COLO829 (cell line): ENCODE results near the gene LARGE2.
A peak's percentile ranks its signal among the peaks of the same experiment; 100 is the strongest.
"Not testable (repeated sequence)": the region's sequence is repeated elsewhere in the genome, so short reads cannot be mapped to it uniquely, and the experiment has no call there.

Experiments used
- DNase-seq: peaks from one replicate; pipeline ENCODE4 v3.0.0; 2012; ENCODE audit warnings: low spot score

LARGE2 gene

DNA sequence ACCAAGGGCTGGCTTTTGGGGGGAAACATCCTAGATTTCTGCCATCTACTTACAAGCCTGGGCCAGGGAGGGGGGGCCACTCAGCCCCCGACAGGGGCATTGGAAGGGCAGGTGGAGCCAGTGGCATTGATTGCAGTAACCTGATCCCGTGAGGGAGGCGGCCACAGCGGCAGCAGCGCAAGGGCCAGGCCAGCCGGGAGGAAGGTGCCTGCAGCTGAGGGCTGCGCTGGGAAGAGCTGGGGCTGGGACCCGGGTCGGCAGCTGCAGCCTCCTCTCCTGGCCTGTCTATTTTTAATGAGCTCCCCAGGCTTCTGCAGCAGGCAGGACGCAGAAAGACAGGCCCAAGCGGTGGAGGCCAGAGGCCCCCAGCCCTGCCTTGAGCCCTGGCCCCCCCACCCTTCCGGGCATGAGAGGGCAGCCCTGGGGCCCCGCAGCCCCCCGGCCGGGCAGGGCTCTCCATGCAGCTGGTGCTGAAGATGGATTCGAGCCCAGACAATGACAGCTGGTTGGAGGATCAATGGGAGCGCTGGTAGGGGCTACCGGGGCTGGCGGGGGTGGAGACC, 26.0 kb upstream of the LARGE2 start:
- DNase-seq = no peak

DNA sequence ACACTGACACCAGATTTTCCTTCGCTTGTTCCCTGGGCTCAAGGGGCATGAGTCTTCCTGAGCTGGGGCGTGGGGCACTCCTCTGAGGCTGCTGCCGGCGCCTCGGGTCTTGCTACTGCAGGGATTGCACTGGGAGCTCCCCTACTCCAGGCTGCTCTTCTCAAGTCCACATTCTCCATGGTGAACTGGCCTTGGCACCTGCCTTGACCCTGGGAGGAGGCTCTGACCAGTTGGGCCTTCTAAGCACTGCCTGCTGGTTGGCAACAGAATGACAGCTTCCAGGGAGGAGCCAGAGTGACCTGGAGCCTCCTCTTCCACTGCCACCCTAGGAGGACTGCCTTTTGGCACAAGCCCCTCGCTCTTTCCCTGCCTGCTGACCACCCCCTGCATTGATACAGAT, 24.9 kb upstream of the LARGE2 start:
- DNase-seq = no peak

DNA sequence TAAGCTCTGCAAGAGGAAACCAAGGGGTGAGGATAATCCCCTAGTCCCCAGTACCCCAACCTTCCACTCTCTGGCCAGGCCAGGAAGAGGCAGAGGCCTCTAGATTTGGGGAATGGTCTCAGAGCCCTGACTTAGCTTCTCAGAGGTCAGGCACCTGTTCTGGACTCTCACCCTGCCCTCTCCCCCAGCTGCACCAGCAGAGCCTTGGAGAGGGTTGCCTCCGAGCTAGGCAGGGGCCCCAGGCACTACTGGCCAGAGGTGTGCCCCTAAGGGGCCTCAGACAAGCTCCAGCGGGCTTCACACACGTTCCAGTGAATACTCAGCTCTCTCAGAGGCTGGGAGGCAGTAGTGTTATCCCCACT, 23.4 kb upstream of the LARGE2 start:
- no peak for DNase-seq

GRCh38 chr11:45899448-45900174, 22.8 kb upstream of the LARGE2 start:
- peak; percentile 54 for DNase-seq

DNA sequence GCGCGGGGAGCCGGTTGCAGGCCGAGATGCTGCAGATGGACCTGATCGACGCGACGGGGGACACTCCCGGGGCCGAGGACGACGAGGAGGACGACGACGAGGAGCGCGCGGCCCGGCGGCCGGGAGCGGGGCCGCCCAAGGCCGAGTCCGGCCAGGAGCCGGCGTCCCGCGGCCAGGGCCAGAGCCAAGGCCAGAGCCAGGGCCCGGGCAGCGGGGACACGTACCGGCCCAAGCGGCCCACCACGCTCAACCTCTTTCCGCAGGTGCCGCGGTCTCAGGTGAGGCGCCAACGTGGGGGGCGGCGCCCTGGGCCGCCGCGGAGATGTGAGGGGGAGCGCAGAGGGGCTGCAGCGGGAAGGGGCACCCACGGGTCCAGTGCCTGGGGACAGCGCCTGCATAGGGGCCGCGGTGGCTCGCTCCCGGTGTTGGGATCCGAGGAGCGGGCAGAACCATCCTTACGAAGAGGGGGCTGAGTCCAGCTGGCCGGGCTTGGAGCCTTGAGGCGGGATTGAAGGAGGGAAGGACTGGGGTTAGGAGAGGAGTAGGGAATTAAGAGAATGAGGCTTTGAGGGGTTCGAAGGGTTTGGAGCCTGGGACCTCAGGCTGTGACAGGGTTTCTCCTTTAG, 22.2 kb upstream of the LARGE2 start:
- DNase-seq = not testable (repeated sequence)

DNA sequence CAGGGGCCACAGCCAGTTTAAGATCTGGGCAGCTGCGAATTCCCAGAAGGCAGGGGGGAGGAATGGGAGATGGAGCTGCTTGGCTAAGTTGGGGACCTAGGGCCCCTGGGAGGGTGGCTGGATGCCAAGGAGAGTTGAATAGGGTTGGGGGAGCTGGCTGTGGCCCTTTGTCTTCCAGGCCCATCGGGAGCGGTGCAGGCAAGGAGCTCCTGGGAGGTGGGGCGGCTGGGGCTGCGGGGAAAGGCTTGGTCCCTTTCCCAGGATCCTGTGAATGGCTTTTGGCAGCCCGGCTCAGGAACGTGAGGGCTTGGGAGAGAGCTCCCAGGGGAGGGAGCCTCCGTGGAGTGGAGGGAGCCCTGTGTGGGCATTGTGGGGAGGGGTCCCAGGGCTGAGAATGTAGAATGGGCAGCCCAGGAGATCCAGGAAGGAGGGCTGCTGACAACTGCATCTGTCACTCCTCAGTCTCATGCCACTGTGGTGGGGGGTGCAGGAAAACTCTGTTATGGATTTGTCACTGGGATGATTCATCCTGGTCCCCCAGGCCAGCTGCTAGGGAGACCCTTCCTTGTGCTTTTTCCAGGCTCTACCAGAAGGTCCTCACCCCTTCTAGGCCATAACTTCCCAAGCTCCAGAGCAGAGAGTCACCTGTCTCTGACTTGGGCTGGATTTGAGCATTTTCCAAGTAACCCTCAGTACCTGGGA, 21.4 kb upstream of the LARGE2 start:
- no peak for DNase-seq

- no peak for DNase-seq
These were observed 20.8 kb upstream of the LARGE2 start for GRCh38 chr11:45901626-45902025.

- DNase-seq = no peak
These were observed 19.7 kb upstream of the LARGE2 start for GRCh38 chr11:45902452-45903380.

DNA sequence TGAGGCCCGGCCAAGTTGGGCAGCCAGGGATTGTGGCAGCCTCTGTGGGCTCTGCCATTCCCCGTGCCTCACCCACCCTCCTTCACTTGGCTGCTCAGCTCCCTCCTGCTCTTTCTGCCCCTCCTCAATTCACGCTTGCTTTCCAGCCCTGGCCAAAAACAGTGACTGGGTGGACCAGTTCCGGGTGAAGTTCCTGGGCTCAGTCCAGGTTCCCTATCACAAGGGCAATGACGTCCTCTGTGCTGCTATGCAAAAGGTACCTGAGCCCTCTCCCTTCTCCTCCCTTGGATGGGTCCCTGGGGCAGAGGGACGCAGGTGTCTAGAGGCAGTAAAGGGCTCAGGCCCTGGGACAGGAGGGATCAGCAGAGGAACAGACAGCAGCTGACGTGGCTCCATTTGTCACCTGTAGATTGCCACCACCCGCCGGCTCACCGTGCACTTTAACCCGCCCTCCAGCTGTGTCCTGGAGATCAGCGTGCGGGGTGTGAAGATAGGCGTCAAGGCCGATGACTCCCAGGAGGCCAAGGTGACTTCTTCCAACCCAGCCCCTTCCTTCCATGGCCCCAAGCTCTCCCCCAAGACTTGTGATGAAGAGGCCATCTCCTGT, 18.0 kb upstream of the LARGE2 start:
- no peak for DNase-seq

DNA sequence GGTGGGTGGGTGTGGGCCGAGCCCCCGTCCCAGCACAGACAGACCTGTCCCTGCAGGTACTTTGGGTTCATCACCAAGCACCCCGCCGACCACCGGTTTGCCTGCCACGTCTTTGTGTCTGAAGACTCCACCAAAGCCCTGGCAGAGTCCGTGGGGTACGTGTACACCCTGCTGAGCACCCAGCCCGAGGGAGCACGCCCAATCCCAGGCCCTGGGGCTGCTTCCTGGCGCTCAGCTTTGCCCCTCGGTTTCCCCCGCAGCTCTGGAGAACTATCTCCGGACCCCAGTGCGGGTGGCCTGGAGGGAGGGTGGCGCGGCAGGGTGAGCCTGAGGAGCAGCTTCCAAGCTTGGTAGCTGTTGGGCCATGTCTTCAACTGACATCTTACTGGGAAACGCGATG, 17.4 kb upstream of the LARGE2 start:
- no peak for DNase-seq

DNA sequence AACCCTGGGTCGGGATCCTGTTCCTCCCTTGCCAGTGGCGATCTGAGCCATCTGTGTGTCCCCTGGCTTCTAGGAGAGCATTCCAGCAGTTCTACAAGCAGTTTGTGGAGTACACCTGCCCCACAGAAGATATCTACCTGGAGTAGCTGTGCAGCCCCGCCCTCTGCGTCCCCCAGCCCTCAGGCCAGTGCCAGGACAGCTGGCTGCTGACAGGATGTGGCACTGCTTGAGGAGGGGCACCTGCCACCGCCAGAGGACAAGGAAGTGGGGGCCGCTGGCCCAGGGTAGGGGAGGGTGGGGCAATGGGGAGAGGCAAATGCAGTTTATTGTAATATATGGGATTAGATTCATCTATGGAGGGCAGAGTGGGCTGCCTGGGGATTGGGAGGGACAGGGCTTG, 16.9 kb upstream of the LARGE2 start:
- DNase-seq = not testable (repeated sequence)

DNA sequence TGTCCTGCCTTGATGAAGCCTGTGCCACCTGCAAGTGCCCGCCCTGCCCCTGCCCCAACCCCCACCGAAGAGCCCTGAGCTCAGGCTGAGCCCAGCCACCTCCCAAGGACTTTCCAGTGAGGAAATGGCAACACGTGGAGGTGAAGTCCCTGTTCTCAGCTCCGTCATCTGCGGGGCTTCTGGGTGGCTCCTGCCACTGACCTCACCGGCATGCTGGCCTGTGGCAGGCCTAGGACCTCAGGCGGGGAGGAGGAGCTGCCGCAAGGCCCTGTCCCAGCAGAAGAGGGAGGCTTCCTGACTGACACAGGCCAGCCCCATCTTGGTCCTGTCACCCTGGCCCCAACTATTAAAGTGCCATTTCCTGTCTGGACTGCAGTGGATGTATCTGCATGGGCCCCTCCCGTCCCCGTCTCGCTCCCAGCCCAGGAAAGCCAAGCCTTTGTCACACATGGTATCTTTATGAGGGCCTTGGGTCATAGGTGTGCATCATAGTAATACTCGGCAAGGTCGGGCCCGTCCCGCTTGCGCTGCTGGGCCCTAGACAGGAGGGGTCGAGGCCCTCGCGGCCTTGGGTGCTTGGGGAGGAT, 16.3 kb upstream of the LARGE2 start:
- DNase-seq = no peak

DNA sequence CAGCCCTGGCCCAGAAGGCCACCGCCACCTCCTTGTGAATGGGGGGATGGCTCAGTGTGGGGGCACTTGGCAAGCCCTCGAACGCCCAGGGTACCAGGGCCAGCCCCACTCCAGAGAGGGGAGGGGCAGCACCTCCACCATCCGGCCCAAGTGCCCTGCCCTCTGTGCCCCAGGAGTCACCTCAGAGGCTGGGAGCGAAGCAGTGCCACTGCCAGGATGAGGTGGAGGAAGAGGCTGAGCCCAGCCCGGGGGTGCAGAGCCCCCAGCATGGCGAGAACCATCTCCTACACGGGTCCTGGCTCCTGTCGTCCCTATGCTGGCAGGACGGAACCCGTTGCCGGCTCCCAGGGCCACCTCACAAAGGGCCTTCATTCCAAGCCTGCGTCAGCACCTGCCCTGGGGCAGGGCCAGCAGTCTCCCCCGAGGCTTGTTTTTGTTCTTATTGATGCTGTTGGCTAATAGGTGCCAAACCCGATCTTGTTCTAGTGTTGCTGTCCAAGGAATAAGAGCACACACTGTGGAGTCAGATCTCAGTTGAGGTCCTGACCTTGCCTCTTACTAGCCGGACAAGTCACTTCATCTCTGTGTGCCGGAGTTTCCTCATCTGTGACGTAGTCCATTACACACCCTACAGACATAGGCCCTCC, 15.4 kb upstream of the LARGE2 start, which contains the start of gene FREY1:
FREY1 (minus strand) TSS at position 307 of the 647 bp plus-strand sequence; CDS start at position 281, 26 bp downstream.
- no peak for DNase-seq

- DNase-seq = no peak
These were observed 14.5 kb upstream of the LARGE2 start for GRCh38 chr11:45907911-45908370.

- DNase-seq = no peak
These were observed 12.6 kb upstream of the LARGE2 start for GRCh38 chr11:45909594-45910475.

DNA sequence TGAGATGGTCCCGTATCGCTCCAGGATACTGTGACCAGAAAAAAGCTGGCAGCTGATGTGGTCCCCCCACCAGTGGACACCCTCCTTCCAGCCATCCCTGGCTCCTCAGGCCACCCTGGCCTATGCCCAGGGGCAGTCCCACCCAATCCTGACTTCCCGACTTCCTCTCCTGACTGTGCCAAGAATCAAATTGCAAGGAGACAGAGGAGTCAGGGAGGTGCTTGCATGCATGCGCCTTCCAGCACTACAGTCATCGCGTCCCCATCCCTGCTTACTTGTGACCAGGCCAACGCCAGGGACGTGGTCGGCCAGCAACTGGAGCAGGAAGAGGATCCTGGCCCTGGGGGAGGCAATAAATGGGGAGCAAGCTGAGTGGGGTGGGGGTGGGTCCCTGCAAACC, 11.8 kb upstream of the LARGE2 start:
- no peak for DNase-seq

DNA sequence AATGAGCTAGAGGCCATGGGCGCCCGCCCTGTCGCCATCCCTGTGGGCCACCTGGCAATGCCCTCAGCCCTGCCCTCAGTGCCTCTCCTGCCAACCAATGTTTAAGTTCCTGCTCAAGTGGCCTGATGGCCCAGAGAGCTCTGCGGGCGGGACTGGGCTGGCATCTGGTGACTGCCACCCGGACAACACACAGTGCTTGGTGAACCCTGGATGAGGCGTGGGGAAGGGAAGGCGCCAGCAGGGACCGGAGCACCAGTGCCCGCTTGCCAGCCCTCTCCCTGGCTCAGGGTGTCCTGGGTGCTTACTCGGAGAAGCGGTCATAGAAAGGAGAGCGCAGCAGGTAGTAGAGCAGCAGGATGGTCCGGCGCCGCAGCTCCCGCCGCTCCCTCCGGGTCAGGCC, 8.9 kb upstream of the LARGE2 start:
- no peak for DNase-seq

GRCh38 chr11:45913942-45914635, 8.4 kb upstream of the LARGE2 start:
- DNase-seq = no peak

- DNase-seq = no peak
These were observed 7.0 kb upstream of the LARGE2 start for GRCh38 chr11:45915446-45915845.
